KOPT-K1 (cell line): ENCODE results near the gene PSPN.
"Not testable (repeated sequence)": the region's sequence is repeated elsewhere in the genome, so short reads cannot be mapped to it uniquely, and the experiment has no call there.

Experiments
- H3K27ac ChIP-seq: fragments of 200-600 bp; sonication (generic); 2 replicates; pipeline ENCODE4 v1.5.1; 2016; ENCODE audit warnings: antibody characterized with exemption, mild to moderate bottlenecking, low read depth, low read length; ENCODE audit not compliant: poor library complexity, severe bottlenecking
- H3K36me3 ChIP-seq: fragments of 200-600 bp; sonication (generic); 2 replicates; pipeline ENCODE4 v1.5.1; 2017; ENCODE audit warnings: antibody characterized with exemption, mild to moderate bottlenecking, low read length, moderate library complexity; ENCODE audit not compliant: insufficient read depth
- H3K9me3 ChIP-seq: fragments of 200-600 bp; sonication (generic); 2 replicates; pipeline ENCODE4 v1.5.1; 2017; ENCODE audit warnings: antibody characterized with exemption, low read length, mild to moderate bottlenecking; ENCODE audit not compliant: insufficient read depth, poor library complexity, severe bottlenecking

The PSPN gene

DNA sequence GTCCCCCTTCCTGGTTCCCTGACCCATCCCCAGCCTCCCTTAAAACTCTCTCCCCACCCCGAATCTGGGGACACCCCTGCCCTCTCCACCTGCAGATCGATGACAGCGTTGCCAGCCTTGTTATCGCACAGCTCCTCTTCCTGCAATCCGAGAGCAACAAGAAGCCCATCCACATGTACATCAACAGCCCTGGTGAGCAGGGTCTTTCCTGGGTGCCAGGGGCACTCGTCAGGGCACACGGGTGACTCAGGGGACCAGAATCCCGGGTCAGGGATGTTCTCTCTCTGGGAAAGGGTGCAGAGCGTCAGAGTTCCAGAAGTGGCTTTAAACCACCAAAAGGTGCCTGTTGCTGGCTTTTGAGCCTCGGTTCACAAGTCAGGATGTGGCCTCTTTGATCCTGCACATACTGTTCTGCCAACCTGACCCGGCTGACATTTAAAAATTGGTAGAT, 13.4 kb downstream of the PSPN start:
- peaks cover 39% of the 10 kb centered on the region for H3K36me3 ChIP-seq
- H3K9me3 ChIP-seq: no peaks in the 10 kb centered on the region
- peak overlapping the region; percentile 92 for H3K27ac ChIP-seq

DNA sequence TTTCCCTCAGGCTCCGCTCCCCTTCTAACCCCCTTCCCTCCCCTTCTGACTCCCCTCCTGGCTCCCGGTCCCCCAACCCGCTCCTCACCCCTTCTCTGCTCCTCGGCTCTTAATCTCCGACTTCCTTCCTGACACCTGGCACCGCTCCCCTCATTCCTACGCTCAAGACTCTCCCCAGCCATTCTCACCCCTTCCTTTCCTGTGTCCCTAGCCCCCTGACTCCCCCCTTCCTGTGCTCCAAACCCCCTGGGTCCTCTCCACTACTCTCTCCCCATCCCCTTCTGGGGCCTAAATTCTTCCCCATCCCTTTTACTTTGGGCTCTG, 13.7 kb downstream of the PSPN start:
- Histone ChIP-seq H3K9me3 (no peaks in the 10 kb centered on the region), H3K36me3 (peaks cover 36% of the 10 kb centered on the region), H3K27ac (peak overlapping the region; percentile 92)

DNA sequence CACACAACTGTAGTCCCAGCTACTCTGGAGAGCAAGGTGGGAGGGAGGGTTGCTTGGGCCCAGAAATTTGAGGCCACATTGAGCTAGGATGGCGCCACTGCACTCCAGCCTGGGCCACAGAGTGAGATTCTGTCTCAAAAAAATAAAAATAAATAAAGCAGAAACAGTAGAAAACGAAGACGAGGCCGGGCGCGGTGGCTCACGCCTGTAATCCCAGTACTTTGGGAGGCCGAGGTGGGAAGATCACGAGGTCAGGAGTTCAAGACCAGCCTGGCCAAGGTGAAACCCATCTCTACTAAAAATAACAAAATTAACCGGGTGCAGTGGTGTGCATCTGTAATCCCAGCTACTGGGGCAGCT, 14.9 kb downstream of the PSPN start:
- Histone ChIP-seq H3K27ac (peak overlapping the region; percentile 92), H3K36me3 (peaks cover 24% of the 10 kb centered on the region)
- not testable (repeated sequence) for H3K9me3 ChIP-seq

DNA sequence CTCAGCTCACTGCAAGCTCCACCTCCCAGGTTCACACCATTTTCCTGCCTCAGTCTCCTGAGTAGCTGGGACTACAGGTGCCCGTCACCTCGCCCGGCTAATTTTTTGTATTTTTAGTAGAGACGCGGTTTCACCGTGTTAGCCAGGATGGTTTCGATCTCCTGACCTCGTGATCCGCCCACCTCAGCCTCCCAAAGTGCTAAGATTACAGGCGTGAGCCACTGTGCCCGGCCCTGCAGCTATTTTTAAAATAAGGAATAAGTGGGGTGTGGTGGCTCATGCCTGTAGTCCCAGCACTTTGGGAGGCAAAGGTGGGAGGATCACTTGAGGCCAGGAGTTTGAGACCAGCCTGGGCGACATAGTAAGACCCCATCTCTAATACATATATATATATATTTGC, 15.3 kb downstream of the PSPN start:
- H3K27ac ChIP-seq, H3K9me3 ChIP-seq: not testable (repeated sequence)
- peaks cover 20% of the 10 kb centered on the region for H3K36me3 ChIP-seq

DNA sequence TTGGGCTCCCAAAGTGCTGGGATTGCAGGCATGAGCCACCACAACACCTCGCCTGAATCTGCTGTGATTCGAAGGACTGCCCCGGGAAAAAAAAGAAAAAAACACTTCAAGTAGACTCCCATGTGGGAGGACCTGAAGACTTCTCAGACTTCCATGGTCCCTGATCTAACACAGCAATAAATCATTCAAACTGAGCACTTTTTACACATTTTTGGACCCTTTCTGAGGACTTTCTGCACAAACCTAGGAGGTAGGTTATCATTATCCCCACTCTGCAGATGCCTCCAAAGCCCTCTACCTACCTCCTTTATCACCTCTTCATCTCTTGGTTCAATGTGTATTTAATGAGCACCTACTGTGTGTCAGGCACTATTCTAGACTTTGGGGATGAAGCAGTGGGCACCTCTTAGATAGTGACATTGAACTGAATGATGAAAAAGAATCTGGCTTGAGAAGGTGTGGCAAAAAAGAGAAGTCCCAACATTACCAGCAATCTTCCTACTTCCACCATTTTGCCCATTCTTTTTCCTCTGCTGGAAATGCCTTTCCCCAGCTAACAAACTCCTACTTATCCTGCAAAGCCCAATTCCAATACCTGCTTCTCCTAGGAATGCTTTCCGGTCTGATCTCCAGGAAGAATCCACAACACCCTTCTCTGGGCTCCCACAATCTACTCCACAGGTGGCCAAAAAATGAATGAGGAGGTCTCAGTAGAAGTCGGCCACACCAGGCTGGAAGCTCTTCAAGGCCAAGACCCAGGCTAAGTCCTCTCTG, 16.0 kb downstream of the PSPN start:
- Histone ChIP-seq H3K9me3 (no peaks in the 10 kb centered on the region), H3K27ac (no peak overlapping the region)

DNA sequence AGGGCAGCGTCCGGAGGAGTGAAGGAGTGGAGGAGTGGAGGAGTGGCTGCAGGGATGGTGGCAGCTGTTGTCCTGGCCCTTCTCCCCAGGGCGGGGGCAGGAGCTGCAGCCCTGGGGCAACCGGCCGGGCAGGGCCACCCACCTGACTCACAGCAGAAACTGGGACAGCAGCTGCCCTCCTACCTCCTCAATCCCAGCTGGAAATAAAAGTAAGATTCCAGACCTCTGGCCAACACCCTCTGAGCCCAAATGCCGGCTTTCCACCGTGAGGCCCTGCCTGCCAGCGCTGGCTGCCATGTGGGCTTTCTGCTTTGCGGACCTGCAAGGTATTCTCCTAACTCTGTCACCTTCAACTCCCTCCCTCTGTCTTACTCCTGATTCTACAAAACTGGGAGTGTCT, 17.7 kb downstream of the PSPN start:
- no peaks in the 10 kb centered on the region for H3K36me3 ChIP-seq
- no peak overlapping the region for H3K27ac ChIP-seq
- no peaks in the 10 kb centered on the region for H3K9me3 ChIP-seq

More for the DNA sequence above, 16.0 kb downstream of the PSPN start:
- H3K36me3 ChIP-seq: peaks cover 13% of the 10 kb centered on the region

DNA sequence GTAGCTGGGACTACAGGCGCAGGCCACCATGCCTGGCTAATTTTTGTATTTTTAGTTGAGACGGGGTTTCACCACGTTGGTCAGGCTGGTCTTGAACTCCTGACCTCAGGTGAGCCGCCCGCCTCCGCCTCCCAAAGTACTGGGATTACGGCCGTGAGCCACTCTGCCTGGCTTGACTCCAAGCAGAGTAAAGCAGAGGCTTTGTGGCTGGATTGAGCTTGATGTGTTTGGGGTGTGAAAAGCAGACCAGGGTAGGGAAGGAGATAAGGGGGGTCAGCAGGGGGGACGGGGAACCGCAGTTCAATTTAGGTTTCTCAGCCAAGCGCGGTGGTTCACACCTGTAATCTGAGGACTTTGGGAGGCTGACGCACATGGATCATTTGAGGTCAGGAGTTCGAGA, 18.6 kb downstream of the PSPN start:
- Histone ChIP-seq H3K9me3 (no peaks in the 10 kb centered on the region), H3K27ac (no peak overlapping the region), H3K36me3 (no peaks in the 10 kb centered on the region)

DNA sequence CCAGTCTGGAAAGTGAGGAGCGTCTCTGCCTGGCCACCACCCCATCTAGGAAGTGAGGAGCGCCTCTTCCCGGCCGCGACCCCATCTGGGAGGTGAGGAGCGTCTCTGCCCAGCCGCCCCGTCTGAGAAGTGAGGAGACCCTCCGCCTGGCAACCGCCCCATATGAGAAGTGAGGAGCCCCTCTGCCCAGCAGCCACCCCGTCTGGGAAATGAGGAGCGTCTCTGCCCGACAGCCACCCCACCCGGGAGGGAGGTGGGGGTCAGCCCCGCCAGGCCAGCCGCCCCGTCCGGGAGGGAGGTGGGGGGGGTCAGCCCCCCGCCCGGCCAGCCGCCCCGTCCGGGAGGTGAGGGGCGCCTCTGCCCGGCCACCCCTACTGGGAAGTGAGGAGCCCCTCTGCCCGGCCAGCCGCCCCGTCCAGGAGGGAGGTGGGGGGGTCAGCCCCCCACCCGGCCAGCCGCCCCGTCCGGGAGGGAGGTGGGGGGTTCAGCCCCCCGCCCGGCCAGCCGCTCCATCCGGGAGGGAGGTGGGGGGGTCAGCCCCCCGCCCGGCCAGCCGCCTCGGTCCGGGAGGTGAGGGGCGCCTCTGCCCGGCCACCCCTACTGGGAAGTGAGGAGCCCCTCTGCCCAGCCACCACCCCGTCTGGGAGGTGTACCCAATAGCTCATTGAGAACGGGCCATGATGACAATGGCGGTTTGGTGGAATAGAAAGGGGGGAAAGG, 20.3 kb downstream of the PSPN start:
- H3K9me3 ChIP-seq, H3K27ac ChIP-seq, H3K36me3 ChIP-seq: not testable (repeated sequence)

- H3K36me3 ChIP-seq: no peaks in the 10 kb centered on the region
- H3K27ac ChIP-seq: no peak overlapping the region
- no peaks in the 10 kb centered on the region for H3K9me3 ChIP-seq
These were observed 21.5 kb downstream of the PSPN start for GRCh38 chr19:6354098-6354674.

- no peak overlapping the region for H3K27ac ChIP-seq
- H3K36me3 ChIP-seq: no peaks in the 10 kb centered on the region
- no peaks in the 10 kb centered on the region for H3K9me3 ChIP-seq
These were observed 23.2 kb downstream of the PSPN start for GRCh38 chr19:6352381-6353165.

DNA sequence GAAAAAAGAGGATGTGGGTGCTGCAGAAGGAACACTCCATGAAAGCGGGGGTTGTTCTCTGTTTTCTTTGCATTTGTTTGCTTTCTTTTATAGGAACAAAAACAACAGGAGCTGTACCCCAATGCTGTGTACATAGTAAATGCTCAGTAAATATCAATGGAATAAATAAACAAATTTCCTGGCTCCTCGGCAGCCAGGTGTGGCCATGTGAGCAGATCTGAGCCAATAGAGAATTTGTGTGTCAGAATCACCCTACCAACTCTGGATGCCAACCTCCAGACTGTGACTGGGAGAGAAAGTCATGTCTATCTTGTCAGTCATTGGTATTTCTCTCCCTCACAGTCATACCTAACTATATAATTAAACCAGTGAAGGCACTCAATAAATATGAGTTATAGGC, 25.0 kb downstream of the PSPN start:
- no peak overlapping the region for H3K27ac ChIP-seq
- no peaks in the 10 kb centered on the region for H3K36me3 ChIP-seq
- no peaks in the 10 kb centered on the region for H3K9me3 ChIP-seq

DNA sequence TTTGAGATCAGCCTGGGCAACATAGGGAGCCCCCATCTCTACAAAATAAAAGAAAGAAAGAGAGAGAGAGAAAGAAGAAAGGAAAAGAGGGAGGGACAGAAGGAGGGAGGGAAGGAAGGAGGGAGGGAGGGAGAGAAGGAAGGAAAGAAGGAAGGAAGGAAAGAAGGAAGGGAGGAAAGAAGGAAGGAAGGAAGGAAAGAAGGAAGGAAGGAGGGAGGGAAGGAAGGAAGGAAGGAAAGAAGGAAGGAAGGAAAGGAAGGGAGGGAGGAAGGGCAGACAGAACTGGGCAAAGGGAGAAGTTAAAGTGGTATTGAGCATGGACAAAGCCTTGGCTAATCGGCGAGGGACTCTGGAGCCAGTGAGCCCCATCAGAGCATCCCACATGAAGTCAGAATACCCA, 26.5 kb downstream of the PSPN start:
- not testable (repeated sequence) for H3K36me3 ChIP-seq, H3K27ac ChIP-seq, H3K9me3 ChIP-seq

DNA sequence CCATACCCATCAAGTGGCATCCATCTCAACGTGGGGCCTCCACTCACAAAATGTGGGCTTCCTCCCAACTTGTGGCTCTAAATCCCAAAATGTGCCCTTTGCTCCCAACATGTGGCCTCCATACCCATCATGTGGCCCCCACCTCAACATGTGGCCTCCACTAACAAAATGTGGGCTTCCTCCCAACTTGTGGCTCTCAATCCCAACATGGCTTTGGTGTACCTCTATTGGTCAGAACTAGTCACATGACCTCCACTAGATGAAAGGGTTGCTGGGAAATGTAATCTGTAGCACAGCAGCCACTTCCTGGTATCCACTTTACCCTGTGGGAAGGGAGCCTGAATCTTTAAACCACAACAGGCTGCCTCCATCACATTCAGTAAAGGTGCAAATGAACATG, 32.3 kb downstream of the PSPN start:
- H3K36me3 ChIP-seq: no peaks in the 10 kb centered on the region
- no peaks in the 10 kb centered on the region for H3K9me3 ChIP-seq
- no peak overlapping the region for H3K27ac ChIP-seq

- Histone ChIP-seq H3K36me3 (no peaks in the 10 kb centered on the region), H3K27ac (no peak overlapping the region), H3K9me3 (no peaks in the 10 kb centered on the region)
These were observed 35.1 kb downstream of the PSPN start for GRCh38 chr19:6340493-6341201.
